HG02981 (cell line): ENCODE data around the gene DLGAP1.

Experiments
- ATAC-seq: cut with Tn5 transposase; IDR thresholded peaks from one replicate; pipeline ENCODE4 v1.9.1; 2021; ENCODE audit warnings: mild to moderate bottlenecking, moderate library complexity; ENCODE audit not compliant: unreplicated experiment

The DLGAP1 gene

GRCh38 chr18:3747176-3747973 is 707.7 kb downstream of the DLGAP1 start:
- no peak for ATAC-seq

- ATAC-seq: no peak
These were observed 712.6 kb downstream of the DLGAP1 start for GRCh38 chr18:3742541-3742940.

GRCh38 chr18:3741333-3741732 is 713.8 kb downstream of the DLGAP1 start:
- ATAC-seq: no peak

- no peak for ATAC-seq
These were observed 726.2 kb downstream of the DLGAP1 start for GRCh38 chr18:3728704-3729437.

- ATAC-seq: no peak
These were observed 727.8 kb downstream of the DLGAP1 start for GRCh38 chr18:3727274-3727673.

- ATAC-seq: no peak
These were observed 728.7 kb downstream of the DLGAP1 start for GRCh38 chr18:3726238-3726951.

- ATAC-seq: no peak
These were observed 730.0 kb downstream of the DLGAP1 start for GRCh38 chr18:3725115-3725514.

- ATAC-seq: no peak
These were observed 731.6 kb downstream of the DLGAP1 start for GRCh38 chr18:3723554-3723953.

- no peak for ATAC-seq
These were observed 732.3 kb downstream of the DLGAP1 start for GRCh38 chr18:3722649-3723433.

GRCh38 chr18:3721771-3722648 is 733.1 kb downstream of the DLGAP1 start:
- no peak for ATAC-seq

- no peak for ATAC-seq
These were observed 734.1 kb downstream of the DLGAP1 start for GRCh38 chr18:3720818-3721545.

- ATAC-seq: no peak
These were observed 734.9 kb downstream of the DLGAP1 start for GRCh38 chr18:3720159-3720558.

GRCh38 chr18:3717376-3718025 is 737.6 kb downstream of the DLGAP1 start:
- no peak for ATAC-seq

- no peak for ATAC-seq
These were observed 738.9 kb downstream of the DLGAP1 start for GRCh38 chr18:3716116-3716660.

GRCh38 chr18:3715231-3716080 is 739.7 kb downstream of the DLGAP1 start:
- ATAC-seq: no peak

- no peak for ATAC-seq
These were observed 741.4 kb downstream of the DLGAP1 start for GRCh38 chr18:3713708-3714107.

- ATAC-seq: no peak
These were observed 741.9 kb downstream of the DLGAP1 start for GRCh38 chr18:3713166-3713565.

GRCh38 chr18:3712491-3712890 is 742.6 kb downstream of the DLGAP1 start:
- ATAC-seq: no peak
